ENCODE results near the gene NEK8. TPM values are rescaled to one million over a fixed set of nuclear protein-coding genes. Genes with fewer than 3 reads are reported as not detected.

The NEK8 gene
- polyA plus RNA-seq (2012; ENCODE audit: insufficient read length, low read depth): 2.7 TPM

DNA sequence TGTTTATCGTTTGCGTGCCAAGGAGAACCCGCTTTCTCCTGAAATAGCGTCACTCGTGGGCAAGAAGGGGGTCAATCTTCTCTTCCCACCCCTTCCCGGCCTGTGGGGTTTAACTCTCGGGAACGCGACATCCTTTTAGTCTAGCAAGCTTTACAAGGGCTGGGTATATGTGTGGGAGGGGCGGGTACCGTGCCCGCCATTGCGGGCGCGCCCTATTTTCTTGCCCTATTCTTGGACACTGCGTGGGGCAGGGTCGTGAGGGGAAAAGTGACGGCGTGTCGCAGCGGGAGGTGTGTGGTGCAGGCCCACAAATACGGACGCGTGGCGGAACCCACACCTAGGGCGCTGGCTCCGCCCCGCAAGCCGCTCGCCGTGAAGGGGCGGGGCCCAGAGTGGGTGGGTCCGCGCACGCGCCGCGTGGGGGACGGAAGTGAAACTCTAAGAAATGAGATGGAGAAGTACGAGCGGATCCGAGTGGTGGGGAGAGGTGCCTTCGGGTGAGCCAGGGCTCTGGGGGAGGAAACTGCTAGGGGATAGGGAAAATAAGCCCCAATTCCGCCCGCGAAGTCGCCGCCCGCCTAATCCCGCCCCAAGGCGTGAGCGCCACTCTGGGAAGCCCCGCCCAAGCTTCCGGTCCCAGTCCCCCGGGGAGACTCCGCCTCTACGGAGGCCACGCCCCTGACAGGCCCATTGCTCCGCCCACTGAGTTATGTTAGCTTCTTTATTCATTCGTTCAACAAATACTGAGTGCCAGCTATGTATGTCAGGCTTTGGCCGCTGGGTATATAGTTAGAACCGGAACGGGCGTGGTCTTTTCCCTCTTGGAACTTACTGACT lies at the start of gene NEK8:
Gene NEK8, plus strand, starts transcription at position 425 of the 837 bp plus-strand sequence. Its CDS starts 26 bp downstream, at position 451.
- peak; percentile 37; the same call in 1 of the 2 replicates for TF ChIP-seq SIN3A (IDR thresholded peaks at IDR 0.05; ENCODE audit: borderline replicate concordance, insufficient read depth, low read length)
- TF ChIP-seq POLR2AphosphoS5 (IDR thresholded peaks at IDR 0.05; ENCODE audit: low read depth, low read length): peak; percentile 76
- TF ChIP-seq, protein P1, sequence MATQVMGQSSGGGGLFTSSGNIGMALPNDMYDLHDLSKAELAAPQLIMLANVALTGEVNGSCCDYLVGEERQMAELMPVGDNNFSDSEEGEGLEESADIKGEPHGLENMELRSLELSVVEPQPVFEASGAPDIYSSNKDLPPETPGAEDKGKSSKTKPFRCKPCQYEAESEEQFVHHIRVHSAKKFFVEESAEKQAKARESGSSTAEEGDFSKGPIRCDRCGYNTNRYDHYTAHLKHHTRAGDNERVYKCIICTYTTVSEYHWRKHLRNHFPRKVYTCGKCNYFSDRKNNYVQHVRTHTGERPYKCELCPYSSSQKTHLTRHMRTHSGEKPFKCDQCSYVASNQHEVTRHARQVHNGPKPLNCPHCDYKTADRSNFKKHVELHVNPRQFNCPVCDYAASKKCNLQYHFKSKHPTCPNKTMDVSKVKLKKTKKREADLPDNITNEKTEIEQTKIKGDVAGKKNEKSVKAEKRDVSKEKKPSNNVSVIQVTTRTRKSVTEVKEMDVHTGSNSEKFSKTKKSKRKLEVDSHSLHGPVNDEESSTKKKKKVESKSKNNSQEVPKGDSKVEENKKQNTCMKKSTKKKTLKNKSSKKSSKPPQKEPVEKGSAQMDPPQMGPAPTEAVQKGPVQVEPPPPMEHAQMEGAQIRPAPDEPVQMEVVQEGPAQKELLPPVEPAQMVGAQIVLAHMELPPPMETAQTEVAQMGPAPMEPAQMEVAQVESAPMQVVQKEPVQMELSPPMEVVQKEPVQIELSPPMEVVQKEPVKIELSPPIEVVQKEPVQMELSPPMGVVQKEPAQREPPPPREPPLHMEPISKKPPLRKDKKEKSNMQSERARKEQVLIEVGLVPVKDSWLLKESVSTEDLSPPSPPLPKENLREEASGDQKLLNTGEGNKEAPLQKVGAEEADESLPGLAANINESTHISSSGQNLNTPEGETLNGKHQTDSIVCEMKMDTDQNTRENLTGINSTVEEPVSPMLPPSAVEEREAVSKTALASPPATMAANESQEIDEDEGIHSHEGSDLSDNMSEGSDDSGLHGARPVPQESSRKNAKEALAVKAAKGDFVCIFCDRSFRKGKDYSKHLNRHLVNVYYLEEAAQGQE (IDR thresholded peaks at IDR 0.05; ENCODE audit: insufficient read depth in 1 of 2, low read depth in 2 of 2, low read length in 2 of 2): no peak
- TF ChIP-seq TAF1 (IDR thresholded peaks at IDR 0.05; ENCODE audit: borderline replicate concordance, insufficient read depth, low read length): peak; percentile 68; the same call in 1 of the 2 replicates
- TF ChIP-seq FOXP2 (optimal IDR thresholded peaks at IDR 0.05; ENCODE audit: borderline replicate concordance, extremely low read depth, extremely low read length, insufficient read depth): no peak

DNA sequence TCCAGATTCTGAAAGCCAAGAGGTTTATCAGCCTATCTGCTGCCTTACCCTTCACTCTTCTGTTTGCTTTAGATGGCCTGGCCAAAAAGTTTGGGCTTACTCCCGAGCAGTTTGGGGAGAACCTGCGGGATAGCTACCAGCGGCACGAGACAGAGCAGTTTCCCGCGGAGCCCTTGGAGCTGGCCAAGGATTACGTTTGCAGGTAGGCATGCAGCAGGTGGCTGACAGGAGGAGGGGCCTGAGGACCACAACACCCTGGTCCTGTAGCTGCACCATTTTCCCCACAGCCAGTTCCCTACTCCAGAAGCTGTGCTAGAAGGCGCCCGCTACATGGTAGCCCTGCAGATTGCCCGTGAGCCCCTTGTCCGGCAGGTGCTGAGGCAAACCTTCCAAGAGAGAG lies 45.9 kb upstream of the NEK8 start:
- no peak for TF ChIP-seq FOXP2 (optimal IDR thresholded peaks at IDR 0.05; ENCODE audit: borderline replicate concordance, extremely low read depth, extremely low read length, insufficient read depth)
- TF ChIP-seq TAF1 (IDR thresholded peaks at IDR 0.05; ENCODE audit: borderline replicate concordance, insufficient read depth, low read length): no peak
- no peak for TF ChIP-seq POLR2AphosphoS5 (IDR thresholded peaks at IDR 0.05; ENCODE audit: low read depth, low read length)
- TF ChIP-seq, protein P1 (IDR thresholded peaks at IDR 0.05; ENCODE audit: insufficient read depth in 1 of 2, low read depth in 2 of 2, low read length in 2 of 2): no peak
- no peak for TF ChIP-seq SIN3A (IDR thresholded peaks at IDR 0.05; ENCODE audit: borderline replicate concordance, insufficient read depth, low read length)

DNA sequence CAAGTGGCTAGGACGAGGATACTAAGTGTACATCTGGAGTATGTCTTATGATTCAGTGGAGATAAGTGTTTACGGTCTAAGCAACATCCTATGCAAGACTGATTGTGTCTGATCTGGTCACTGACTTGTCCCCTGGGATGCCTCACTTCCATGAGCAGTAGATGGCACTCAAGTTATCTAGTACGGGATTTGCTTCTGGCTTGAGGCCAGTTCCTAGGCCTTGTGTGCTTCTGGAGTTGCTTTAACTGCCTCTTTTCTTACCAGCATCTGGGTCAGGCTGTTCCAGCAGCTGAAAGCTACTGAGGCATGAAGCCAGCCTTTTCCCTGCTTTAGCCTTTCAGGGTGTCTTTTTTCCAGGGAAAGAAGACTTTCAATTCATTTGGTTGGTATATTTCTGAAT lies 43.6 kb upstream of the NEK8 start:
- TF ChIP-seq SIN3A (IDR thresholded peaks at IDR 0.05; ENCODE audit: borderline replicate concordance, insufficient read depth, low read length): no peak

DNA sequence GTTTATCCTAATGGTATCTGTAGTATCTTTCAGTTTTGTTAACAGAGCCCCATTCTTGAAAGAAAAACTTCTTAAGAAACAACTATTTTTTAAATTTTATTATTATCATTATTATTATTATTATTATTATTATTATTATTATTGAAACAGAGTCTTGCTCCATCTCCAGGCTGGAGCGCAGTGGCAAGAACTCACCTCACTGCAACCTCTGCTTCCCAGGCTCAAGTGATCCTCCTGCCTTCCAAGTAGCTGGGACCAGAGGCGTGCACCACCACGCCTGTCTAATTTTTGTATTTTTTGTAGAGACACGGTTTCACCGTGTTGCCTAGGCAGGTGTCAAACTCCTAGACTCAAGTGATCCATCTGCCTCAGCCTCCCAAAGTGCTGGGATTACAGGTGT lies 43.2 kb upstream of the NEK8 start:
- TF ChIP-seq POLR2AphosphoS5 (IDR thresholded peaks at IDR 0.05; ENCODE audit: low read depth, low read length): no peak
- TF ChIP-seq SIN3A (IDR thresholded peaks at IDR 0.05; ENCODE audit: borderline replicate concordance, insufficient read depth, low read length): no peak
- TF ChIP-seq FOXP2 (optimal IDR thresholded peaks at IDR 0.05; ENCODE audit: borderline replicate concordance, extremely low read depth, extremely low read length, insufficient read depth): no peak
- TF ChIP-seq, protein P1 (IDR thresholded peaks at IDR 0.05; ENCODE audit: insufficient read depth in 1 of 2, low read depth in 2 of 2, low read length in 2 of 2): no peak

DNA sequence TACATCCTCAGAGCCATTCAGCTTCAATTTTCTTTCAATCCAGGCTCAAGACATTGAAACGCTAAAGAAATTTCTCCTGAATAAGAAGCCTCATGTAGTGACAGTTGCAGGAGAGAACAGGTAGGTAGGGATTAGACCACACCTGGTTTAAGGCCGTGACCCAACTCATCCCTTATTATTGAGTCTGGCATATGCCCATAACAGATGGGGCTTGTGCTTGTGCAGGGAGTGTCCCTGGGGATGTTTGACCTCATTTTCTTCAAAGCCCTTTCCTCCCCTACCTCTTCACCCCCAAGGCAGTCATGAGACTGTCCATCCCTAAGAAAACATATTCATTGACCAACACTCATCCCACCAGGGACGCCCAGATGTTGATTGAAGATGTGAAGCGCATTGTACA lies 42.3 kb upstream of the NEK8 start:
- TF ChIP-seq TAF1 (IDR thresholded peaks at IDR 0.05; ENCODE audit: borderline replicate concordance, insufficient read depth, low read length): no peak
- TF ChIP-seq POLR2AphosphoS5 (IDR thresholded peaks at IDR 0.05; ENCODE audit: low read depth, low read length): no peak
- no peak for TF ChIP-seq FOXP2 (optimal IDR thresholded peaks at IDR 0.05; ENCODE audit: borderline replicate concordance, extremely low read depth, extremely low read length, insufficient read depth)
- TF ChIP-seq, protein P1 (IDR thresholded peaks at IDR 0.05; ENCODE audit: insufficient read depth in 1 of 2, low read depth in 2 of 2, low read length in 2 of 2): no peak
- no peak for TF ChIP-seq SIN3A (IDR thresholded peaks at IDR 0.05; ENCODE audit: borderline replicate concordance, insufficient read depth, low read length)

Measured in PFSK-1 (cell line).